H1 (cell line): Measurements from ENCODE around the gene TCN2. TPM values are rescaled to one million over a fixed set of nuclear protein-coding genes. Genes with fewer than 3 reads are reported as not detected.

Source experiments
- CTCF ChIA-PET: fragments of 300-600 bp; sonication (Branson Sonifier 250); formaldehyde crosslinking; loops from one replicate; lab custom pipeline; 2021; ENCODE audit not compliant: partially characterized antibody; lab: Charles Lee
- POLR2A ChIA-PET: fragments of 300-600 bp; sonication (Branson Sonifier 250); formaldehyde crosslinking; loops from one replicate; lab custom pipeline; 2021; ENCODE audit warnings: inconsistent platforms; ENCODE audit not compliant: partially characterized antibody; lab: Charles Lee
- DNase-seq, 2 experiments: peaks; one replicate each; pipeline versions ENCODE4 v3.0.0 to v3.0.0-alpha.2; 2010 to 2022; ENCODE audit warnings: low spot score in 2 of 2, low read depth in 1 of 2, mixed read lengths in 1 of 2
- FAIRE-seq: peaks from 2 replicates; lab custom pipeline; 2011; peaks lifted over from hg19 to GRCh38; lab: Jason Lieb, UNC
- H2AFZ ChIP-seq: 2 replicates; pipeline ENCODE4 v1.8.1; 2012; ENCODE audit warnings: low read length, inconsistent platforms
- H2AK5ac ChIP-seq: 2 replicates; pipeline ENCODE4 v1.6.1; 2013; ENCODE audit warnings: low read depth, low read length
- H2BK120ac ChIP-seq: replicated peaks from 2 replicates; pipeline ENCODE3; 2013; ENCODE audit warnings: low read depth, low read length, inconsistent platforms
- H2BK12ac ChIP-seq: 2 replicates; pipeline ENCODE4 v1.6.1; 2013; ENCODE audit warnings: low read depth, low read length
- H2BK15ac ChIP-seq: 2 replicates; pipeline ENCODE4 v1.6.1; 2013; ENCODE audit warnings: low read length
- H2BK20ac ChIP-seq: 2 replicates; pipeline ENCODE4 v1.6.1; 2013; ENCODE audit warnings: low read length
- H2BK5ac ChIP-seq: 2 replicates; pipeline ENCODE4 v1.6.1; 2013; ENCODE audit warnings: low read depth, low read length
- H3K14ac ChIP-seq: 2 replicates; pipeline ENCODE4 v1.6.1; 2013; ENCODE audit warnings: inconsistent platforms; ENCODE audit not compliant: insufficient read length
- H3K18ac ChIP-seq: 2 replicates; pipeline ENCODE4 v1.6.1; 2013; ENCODE audit warnings: low read length; ENCODE audit errors: extremely low read depth
- H3K23ac ChIP-seq: 2 replicates; pipeline ENCODE4 v1.6.1; 2013; ENCODE audit warnings: inconsistent platforms; ENCODE audit not compliant: insufficient read length
- H3K23me2 ChIP-seq: 2 replicates; pipeline ENCODE4 v1.6.1; 2013; ENCODE audit warnings: low read depth, low read length
- H3K27ac ChIP-seq: 2 replicates; pipeline ENCODE4 v1.6.1; 2011; ENCODE audit warnings: low read depth, low read length, inconsistent platforms
- H3K27me3 ChIP-seq, 4 experiments: replicated peaks in 1 of 4; 1 replicate in 1 of 4; 2 replicates in 3 of 4; pipeline versions ENCODE4 v1.6.1 to v1.8.1; 2011 to 2013; ENCODE audit warnings: low read length in 3 of 4, mild to moderate bottlenecking in 3 of 4, inconsistent platforms in 2 of 4, mixed read lengths in 2 of 4, moderate library complexity in 1 of 4; ENCODE audit not compliant: control insufficient read depth in 3 of 4, insufficient read depth in 3 of 4; ENCODE audit errors: extremely low read depth in 1 of 4
- H3K36me3 ChIP-seq, 4 experiments: 2 replicates each; pipeline versions ENCODE4 v1.6.1 to v1.8.1; 2011 to 2013; ENCODE audit warnings: mild to moderate bottlenecking in 4 of 4, low read length in 3 of 4, moderate library complexity in 2 of 4, control low read depth in 1 of 4, inconsistent platforms in 1 of 4; ENCODE audit not compliant: insufficient read depth in 4 of 4, control insufficient read depth in 2 of 4
- H3K4ac ChIP-seq: replicated peaks from 2 replicates; pipeline ENCODE3; 2013; ENCODE audit warnings: low read length, low read depth, mixed read lengths, inconsistent platforms; ENCODE audit not compliant: insufficient read length
- H3K4me1 ChIP-seq, 4 experiments: replicated peaks in 1 of 4; 1 replicate in 1 of 4; 2 replicates in 3 of 4; pipeline versions ENCODE4 v1.6.1 to v1.8.1; 2011 to 2013; ENCODE audit warnings: low read length in 3 of 4, inconsistent platforms in 2 of 4, mixed read lengths in 1 of 4; ENCODE audit not compliant: insufficient read depth in 4 of 4, control insufficient read depth in 3 of 4
- H3K4me2 ChIP-seq, 2 experiments: 2 replicates each; pipeline versions ENCODE4 v1.6.1 to v1.8.1; 2011 to 2013; ENCODE audit warnings: low read depth in 2 of 2, low read length in 2 of 2, control low read depth in 1 of 2, inconsistent platforms in 1 of 2, mild to moderate bottlenecking in 1 of 2; ENCODE audit not compliant: insufficient read depth in 1 of 2
- H3K4me3 ChIP-seq, 4 experiments: fragments of 200-600, 300-600 bp in 1 of 4; sonication (generic), shearing (Covaris generic), sonication (Bioruptor Twin) in 1 of 4; 2 replicates each; pipeline versions ENCODE4 v1.5.1 to v1.8.1; 2011 to 2016; ENCODE audit warnings: low read length in 4 of 4, low read depth in 3 of 4, control low read depth in 2 of 4, inconsistent platforms in 2 of 4, mild to moderate bottlenecking in 2 of 4, mixed read lengths in 1 of 4, moderate library complexity in 1 of 4; ENCODE audit not compliant: insufficient read depth in 2 of 4; ENCODE audit errors: extremely low read depth in 1 of 4
- H3K56ac ChIP-seq: replicated peaks from 2 replicates; pipeline ENCODE3; 2013; ENCODE audit warnings: low read depth, mild to moderate bottlenecking, mixed read lengths, low read length, inconsistent platforms; ENCODE audit not compliant: insufficient read length
- H3K79me1 ChIP-seq: 2 replicates; pipeline ENCODE4 v1.6.1; 2013; ENCODE audit warnings: low read depth, low read length, control low read depth
- H3K79me2 ChIP-seq, 2 experiments: 2 replicates each; pipeline versions ENCODE4 v1.6.1 to v1.8.1; 2012 to 2013; ENCODE audit warnings: low read length in 2 of 2, mild to moderate bottlenecking in 2 of 2, inconsistent platforms in 1 of 2; ENCODE audit not compliant: insufficient read depth in 2 of 2, control insufficient read depth in 1 of 2
- H3K9ac ChIP-seq, 4 experiments: replicated peaks in 1 of 4; 1 replicate in 1 of 4; 2 replicates in 3 of 4; pipeline versions ENCODE4 v1.6.1 to v1.8.1; 2011 to 2013; ENCODE audit warnings: low read depth in 3 of 4, low read length in 3 of 4, control low read depth in 2 of 4, mild to moderate bottlenecking in 2 of 4, moderate library complexity in 2 of 4, inconsistent platforms in 1 of 4; ENCODE audit errors: extremely low read depth in 1 of 4
- H3K9me3 ChIP-seq, 2 experiments: 2 replicates each; pipeline versions ENCODE4 v1.6.1 to v1.8.1; 2012 to 2013; ENCODE audit warnings: mild to moderate bottlenecking in 2 of 2, moderate library complexity in 2 of 2, control low read depth in 1 of 2, inconsistent platforms in 1 of 2, low read depth in 1 of 2, low read length in 1 of 2, mixed read lengths in 1 of 2; ENCODE audit not compliant: insufficient read depth in 2 of 2
- H4K20me1 ChIP-seq, 2 experiments: replicated peaks in 1 of 2; 2 replicates each; pipeline versions ENCODE3 to v1.8.1; 2011 to 2013; ENCODE audit warnings: inconsistent platforms in 2 of 2, low read length in 2 of 2, mild to moderate bottlenecking in 1 of 2; ENCODE audit not compliant: insufficient read depth in 2 of 2, control insufficient read depth in 1 of 2
- H4K5ac ChIP-seq: 2 replicates; pipeline ENCODE4 v1.6.1; 2013; ENCODE audit warnings: low read length, low read depth, mixed read lengths, inconsistent platforms; ENCODE audit not compliant: insufficient read length
- H4K8ac ChIP-seq: 2 replicates; pipeline ENCODE4 v1.8.0; 2013; ENCODE audit warnings: mild to moderate bottlenecking, moderate library complexity, low read length, inconsistent platforms; ENCODE audit not compliant: insufficient read depth; ENCODE audit errors: extremely low read depth
- H4K91ac ChIP-seq: replicated peaks from 2 replicates; pipeline ENCODE3; 2013; ENCODE audit warnings: low read length, mixed read lengths, inconsistent platforms; ENCODE audit not compliant: insufficient read length
- BACH1 ChIP-seq: IDR thresholded peaks from 2 replicates; pipeline ENCODE4 v1.6.1; 2012; ENCODE audit warnings: low read length, improper control_type of control experiment
- CBX5 ChIP-seq: fragments of 300-800, 300-1000 bp; sonication (generic); IDR thresholded peaks from 2 replicates; pipeline ENCODE4 v1.7.1; 2016; ENCODE audit warnings: antibody characterized with exemption, low read length, low read depth
- EP300 ChIP-seq, 2 experiments: IDR thresholded peaks; 1 replicate in 1 of 2; 2 replicates in 1 of 2; pipeline ENCODE4 v1.6.1; 2011 to 2012; ENCODE audit warnings: low read depth in 2 of 2, low read length in 2 of 2, mild to moderate bottlenecking in 2 of 2, borderline replicate concordance in 1 of 2, inconsistent platforms in 1 of 2, moderate library complexity in 1 of 2
- GABPA ChIP-seq: IDR thresholded peaks from 2 replicates; pipeline ENCODE4 v1.6.1; 2011; ENCODE audit warnings: mild to moderate bottlenecking, low read length, moderate library complexity, borderline replicate concordance; ENCODE audit not compliant: insufficient read depth
- POLR2AphosphoS5 ChIP-seq: IDR thresholded peaks from 2 replicates; pipeline ENCODE4 v1.6.1; 2011; ENCODE audit warnings: low read depth, low read length
- SAP30 ChIP-seq: fragments of 300-600 bp; sonication (generic); IDR thresholded peaks from 2 replicates; pipeline ENCODE4 v1.7.1; 2012; ENCODE audit warnings: low read length, moderate library complexity, mild to moderate bottlenecking, inconsistent platforms; ENCODE audit not compliant: insufficient read depth, insufficient replicate concordance
- SIN3A ChIP-seq, 2 experiments: IDR thresholded peaks in 1 of 2; conservative IDR thresholded peaks in 1 of 2; 2 replicates each; pipeline ENCODE4 v1.6.1; 2011 to 2012; ENCODE audit warnings: low read length in 2 of 2, improper control_type of control experiment in 1 of 2, low read depth in 1 of 2, mild to moderate bottlenecking in 1 of 2
- WGBS, 2 experiments: shearing (Covaris generic) in 1 of 2; methylation state at CpG; one replicate each; pipeline versions ENCODE4 v1.1.6 to v1.1.7; 2013 to 2015; ENCODE audit warnings: low lambda C conversion rate in 2 of 2, mixed read lengths in 2 of 2, inconsistent platforms in 1 of 2, low coverage in 1 of 2, missing lambda C conversion rate in 1 of 2; ENCODE audit not compliant: insufficient replicate concordance in 2 of 2, insufficient coverage in 1 of 2, insufficient read length in 1 of 2; ENCODE audit errors: extremely low coverage in 1 of 2, missing lambda C conversion rate in 1 of 2; 5-methylcytosine and 5-hydroxymethylcytosine counted together
- polyA plus RNA-seq, 7 experiments: library from polyadenylated mRNA; depleted of rRNA in 3 of 7; stranded (reverse) in 5 of 7; unstranded in 2 of 7; fragments of >200 nt in 5 of 7; fragments of 200-250 nt in 2 of 7; gene quantifications; 1 replicate in 5 of 7; 2 replicates in 1 of 7; 4 replicates in 1 of 7; pipeline versions ENCODE4 v1.2.1 to v1.2.3, GENCODE V29; 2011 to 2013; ENCODE audit warnings: missing spikeins in 2 of 7, mixed read lengths in 2 of 7
- total RNA-seq: library from RNA; stranded (reverse); fragmentation: NEBNext Ultra II Directional; extraction: Animal tissue kit (Norgen Biotek cat#: 25700); gene quantifications from 2 replicates; pipeline ENCODE4 v1.2.1, GENCODE V29; 2021
- TF ChIP-seq, protein P1 (sequence below): IDR thresholded peaks from 2 replicates; pipeline ENCODE4 v1.6.1; 2011; ENCODE audit warnings: low read length, improper control_type of control experiment
- TF ChIP-seq, protein P2 (sequence below), 3 experiments: IDR thresholded peaks; 1 replicate in 2 of 3; 2 replicates in 1 of 3; pipeline versions ENCODE4 v1.5.1 to v1.6.1; 2011; ENCODE audit warnings: low read length in 3 of 3, mild to moderate bottlenecking in 3 of 3, inconsistent platforms in 2 of 3, low read depth in 1 of 3, moderate library complexity in 1 of 3; ENCODE audit not compliant: insufficient read depth in 1 of 3; ENCODE audit errors: control extremely low read depth in 1 of 3

The TCN2 gene
- total and polyA plus RNA-seq, 2 of the 8 experiments (the other 6 are each of a cell fraction or from before 2014, with no cell fraction given): 30.0 to 87.8 TPM

- Histone ChIP-seq H3K23ac (no peak overlapping the region), H3K56ac (no peak overlapping the region), H3K27ac (no peak overlapping the region), H3K18ac (no peak overlapping the region), H2AK5ac (no peak overlapping the region), H2BK5ac (no peak overlapping the region), H4K8ac (no peak overlapping the region), H3K4me1 (0 out of 7 replicates have a peak, but pooled peaks cover 0 to under 1% (median 0%) of the 10 kb centered on the region in 4 experiments), H3K27me3 (no peaks in the 10 kb centered on the region; a peak in 2 of 7 replicates), H2BK15ac (no peak overlapping the region), H4K5ac (no peak overlapping the region), H2BK20ac (no peak overlapping the region), H3K4me3 (no peak overlapping the region), H2AFZ (no peak overlapping the region), H4K20me1 (peaks cover 0 to 2% of the 10 kb centered on the region in 2 experiments), H2BK12ac (no peak overlapping the region), H3K36me3 (no peaks in the 10 kb centered on the region), H3K4ac (no peak overlapping the region), H3K4me2 (no peak overlapping the region), H3K9me3 (no peaks in the 10 kb centered on the region), H4K91ac (no peak overlapping the region), H3K23me2 (peaks cover 2% of the 10 kb centered on the region), H3K79me2 (peaks cover 3 to 5% of the 10 kb centered on the region in 2 experiments), H3K79me1 (no peaks in the 10 kb centered on the region), H2BK120ac (no peak overlapping the region), H3K14ac (no peak overlapping the region), H3K9ac (no peak overlapping the region)
- FAIRE-seq: no peak
- CTCF ChIA-PET: interaction anchor here (0.9 to 7.6 kb wide), 3 partner anchors 10 to 159 kb away, joined by 3 to 52 read pairs (median 3); partner anchors contain the start of gene TCN2
- POLR2A ChIA-PET: interaction anchor here (0.7 to 0.9 kb wide), 3 partner anchors 9 to 62 kb away, joined by 3 to 4 read pairs (median 3); no protein-coding TSS in a partner anchor
- 79% methylated on average over 2 of the region's 2 CpGs; no CpG with 5 or more reads in 1 of the 2 experiments for WGBS, 2 experiments
- no peak for DNase-seq
- TF ChIP-seq SIN3A (conservative IDR thresholded peaks at IDR 0.05 in 1 of 2, IDR thresholded peaks at IDR 0.05 in 1 of 2; ENCODE audit: low read depth in 1 of 2, low read length in 2 of 2) (no peak), POLR2AphosphoS5 (no peak), GABPA (no peak), CBX5 (no peak), SAP30 (no peak), EP300 (IDR thresholded peaks at IDR 0.05; ENCODE audit: borderline replicate concordance in 1 of 2, low read depth in 2 of 2, low read length in 2 of 2) (no peak), BACH1 (no peak)
- TF ChIP-seq, protein P1, sequence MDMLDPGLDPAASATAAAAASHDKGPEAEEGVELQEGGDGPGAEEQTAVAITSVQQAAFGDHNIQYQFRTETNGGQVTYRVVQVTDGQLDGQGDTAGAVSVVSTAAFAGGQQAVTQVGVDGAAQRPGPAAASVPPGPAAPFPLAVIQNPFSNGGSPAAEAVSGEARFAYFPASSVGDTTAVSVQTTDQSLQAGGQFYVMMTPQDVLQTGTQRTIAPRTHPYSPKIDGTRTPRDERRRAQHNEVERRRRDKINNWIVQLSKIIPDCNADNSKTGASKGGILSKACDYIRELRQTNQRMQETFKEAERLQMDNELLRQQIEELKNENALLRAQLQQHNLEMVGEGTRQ: no peak
- TF ChIP-seq, protein P2, sequence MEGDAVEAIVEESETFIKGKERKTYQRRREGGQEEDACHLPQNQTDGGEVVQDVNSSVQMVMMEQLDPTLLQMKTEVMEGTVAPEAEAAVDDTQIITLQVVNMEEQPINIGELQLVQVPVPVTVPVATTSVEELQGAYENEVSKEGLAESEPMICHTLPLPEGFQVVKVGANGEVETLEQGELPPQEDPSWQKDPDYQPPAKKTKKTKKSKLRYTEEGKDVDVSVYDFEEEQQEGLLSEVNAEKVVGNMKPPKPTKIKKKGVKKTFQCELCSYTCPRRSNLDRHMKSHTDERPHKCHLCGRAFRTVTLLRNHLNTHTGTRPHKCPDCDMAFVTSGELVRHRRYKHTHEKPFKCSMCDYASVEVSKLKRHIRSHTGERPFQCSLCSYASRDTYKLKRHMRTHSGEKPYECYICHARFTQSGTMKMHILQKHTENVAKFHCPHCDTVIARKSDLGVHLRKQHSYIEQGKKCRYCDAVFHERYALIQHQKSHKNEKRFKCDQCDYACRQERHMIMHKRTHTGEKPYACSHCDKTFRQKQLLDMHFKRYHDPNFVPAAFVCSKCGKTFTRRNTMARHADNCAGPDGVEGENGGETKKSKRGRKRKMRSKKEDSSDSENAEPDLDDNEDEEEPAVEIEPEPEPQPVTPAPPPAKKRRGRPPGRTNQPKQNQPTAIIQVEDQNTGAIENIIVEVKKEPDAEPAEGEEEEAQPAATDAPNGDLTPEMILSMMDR (IDR thresholded peaks at IDR 0.05; ENCODE audit: control extremely low read depth in 1 of 3, insufficient read depth in 1 of 3, low read depth in 1 of 3, low read length in 3 of 3): no peak
These were observed 10.8 kb upstream of the TCN2 start for GRCh38 chr22:30596199-30596598.
